GM21529 (cell line): ENCODE results near the gene ZSCAN9.

ENCODE experiments used
- ATAC-seq: cut with Tn5 transposase; IDR thresholded peaks from one replicate; pipeline ENCODE4 v1.9.1; 2021; ENCODE audit not compliant: unreplicated experiment

The ZSCAN9 gene

DNA sequence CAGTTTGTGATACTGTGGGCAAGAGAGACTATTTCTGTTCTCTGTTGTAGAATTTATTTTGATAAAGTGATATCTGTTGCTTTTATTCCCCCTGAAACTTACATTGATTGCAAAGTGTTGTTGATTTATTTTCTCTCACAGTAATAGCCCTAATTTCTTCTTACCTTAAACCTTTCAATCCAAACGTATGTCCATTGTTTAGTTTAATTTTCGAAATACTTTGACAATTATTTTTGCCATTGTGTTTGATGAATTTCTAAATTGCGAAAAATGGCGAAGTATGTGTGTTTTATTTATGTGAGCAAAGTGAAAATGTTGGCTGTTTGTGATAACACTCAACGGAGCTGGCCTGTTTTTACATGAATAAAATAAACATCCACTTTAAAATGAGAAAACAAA, 41.5 kb downstream of the ZSCAN9 start:
- no peak for ATAC-seq

DNA sequence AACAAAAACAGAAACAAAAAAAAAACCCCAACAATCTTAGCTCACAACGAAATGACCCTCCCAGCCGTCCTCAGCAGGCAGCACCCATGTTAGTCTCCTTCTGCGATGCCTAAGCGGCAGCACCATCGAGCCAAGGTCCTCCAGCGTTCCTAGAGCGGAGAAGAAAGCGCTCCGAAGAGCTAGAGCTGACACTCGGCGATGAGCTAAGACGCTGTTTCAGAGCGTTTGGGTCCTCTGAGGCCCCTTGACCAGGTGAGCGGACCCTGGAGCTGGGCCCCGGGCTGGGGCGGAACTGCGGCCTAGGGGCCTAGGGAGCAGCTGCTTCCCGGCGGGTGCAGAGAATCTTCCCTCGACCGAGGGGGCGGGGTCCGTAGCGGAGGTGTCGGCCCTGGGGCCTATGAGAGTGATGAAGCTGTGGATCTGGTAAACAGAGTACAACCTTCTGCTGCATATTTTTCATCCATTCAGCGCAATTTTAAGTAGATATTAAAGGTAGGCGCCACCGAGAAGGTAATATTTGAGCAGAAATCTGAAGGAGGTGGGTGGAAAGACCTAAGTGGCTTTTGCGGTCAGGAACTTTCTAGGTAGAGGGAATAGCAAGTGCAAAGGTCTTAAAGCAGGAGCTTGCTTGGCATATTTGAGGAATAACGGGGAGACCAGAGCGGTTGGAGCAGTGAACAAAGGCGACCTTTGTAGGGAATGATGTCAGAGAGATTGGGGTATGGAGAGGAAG, 42.1 kb downstream of the ZSCAN9 start, which contains the start of gene ZSCAN26:
Gene ZSCAN26, plus strand, starts transcription at position 182 of the 733 bp plus-strand sequence. CDS start 4,777 bp downstream, outside the sequence.
- ATAC-seq, result peak; percentile 88

DNA sequence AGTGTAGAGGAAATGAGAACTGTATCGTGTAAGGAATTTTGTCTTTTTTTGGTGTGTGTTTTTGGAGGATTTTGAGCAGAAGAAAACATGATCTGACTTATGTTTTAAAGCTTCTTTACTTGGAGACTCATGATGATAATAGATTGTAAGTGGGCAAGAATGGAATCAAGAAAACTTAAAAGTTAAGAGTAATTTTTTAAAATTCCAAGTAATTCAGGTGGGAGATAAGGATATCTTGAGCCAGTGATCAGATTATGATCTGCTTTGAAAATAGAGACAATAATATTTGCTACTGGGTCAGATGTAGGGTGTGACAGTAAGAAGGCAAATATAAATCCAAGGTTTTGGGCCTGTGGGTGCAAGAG, 42.6 kb downstream of the ZSCAN9 start:
- no peak for ATAC-seq

DNA sequence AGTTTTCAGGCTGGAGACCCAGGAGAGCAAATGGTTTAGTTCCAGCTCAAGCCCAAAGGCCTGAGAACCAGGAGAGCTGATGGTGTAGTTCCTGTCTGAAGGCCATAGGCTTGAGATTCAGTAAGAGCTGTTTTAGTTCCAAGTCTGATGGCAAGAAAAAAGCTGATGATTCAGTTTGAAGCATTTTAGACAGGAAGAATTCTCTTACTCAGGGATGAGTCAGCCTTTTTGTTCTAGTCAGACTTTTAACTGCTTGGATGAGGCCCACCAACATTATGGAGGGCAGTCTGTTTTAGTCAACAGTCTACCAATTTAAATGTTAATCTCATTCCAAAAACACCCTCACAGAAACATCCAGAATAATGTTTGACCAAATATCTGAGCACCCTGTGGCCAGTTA, 44.4 kb downstream of the ZSCAN9 start:
- ATAC-seq, result no peak

DNA sequence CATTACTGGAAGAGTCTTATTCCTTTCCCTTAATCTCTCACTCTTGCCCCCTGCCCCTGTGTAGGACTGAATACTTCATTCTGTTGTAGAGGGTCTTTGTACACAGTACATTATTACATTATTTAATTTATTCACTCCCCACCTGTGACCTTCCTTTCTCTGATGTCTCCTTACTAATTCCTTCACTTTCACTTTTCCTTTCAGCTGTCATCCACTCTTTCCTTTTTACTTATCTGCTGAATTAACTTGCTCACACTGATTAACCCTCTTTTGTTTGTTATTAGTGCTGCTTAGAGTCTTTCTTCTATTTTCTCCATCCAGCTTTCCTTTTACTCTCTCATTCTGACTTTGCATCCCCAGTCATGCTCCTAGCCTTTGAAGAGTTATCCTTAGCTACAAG, 49.8 kb downstream of the ZSCAN9 start:
- ATAC-seq, result no peak

DNA sequence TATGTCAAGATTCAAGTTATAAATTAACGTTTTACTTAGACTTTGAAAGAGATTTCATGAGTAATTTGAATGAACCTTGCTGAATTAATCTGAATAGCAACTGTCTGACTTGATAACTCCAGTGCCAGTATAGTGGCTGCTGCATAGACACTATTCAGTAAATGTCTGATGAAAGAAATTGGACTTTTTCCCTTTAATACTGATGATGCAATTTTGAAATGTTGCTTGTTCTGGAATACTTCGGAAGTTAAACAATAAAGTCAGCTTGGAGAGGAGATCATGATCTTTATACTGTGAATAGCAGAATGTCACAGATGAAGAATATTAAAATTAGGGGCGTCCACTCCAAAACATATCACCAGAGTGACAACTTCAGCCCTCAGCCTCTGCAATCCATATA, 52.7 kb downstream of the ZSCAN9 start:
- ATAC-seq, result no peak

DNA sequence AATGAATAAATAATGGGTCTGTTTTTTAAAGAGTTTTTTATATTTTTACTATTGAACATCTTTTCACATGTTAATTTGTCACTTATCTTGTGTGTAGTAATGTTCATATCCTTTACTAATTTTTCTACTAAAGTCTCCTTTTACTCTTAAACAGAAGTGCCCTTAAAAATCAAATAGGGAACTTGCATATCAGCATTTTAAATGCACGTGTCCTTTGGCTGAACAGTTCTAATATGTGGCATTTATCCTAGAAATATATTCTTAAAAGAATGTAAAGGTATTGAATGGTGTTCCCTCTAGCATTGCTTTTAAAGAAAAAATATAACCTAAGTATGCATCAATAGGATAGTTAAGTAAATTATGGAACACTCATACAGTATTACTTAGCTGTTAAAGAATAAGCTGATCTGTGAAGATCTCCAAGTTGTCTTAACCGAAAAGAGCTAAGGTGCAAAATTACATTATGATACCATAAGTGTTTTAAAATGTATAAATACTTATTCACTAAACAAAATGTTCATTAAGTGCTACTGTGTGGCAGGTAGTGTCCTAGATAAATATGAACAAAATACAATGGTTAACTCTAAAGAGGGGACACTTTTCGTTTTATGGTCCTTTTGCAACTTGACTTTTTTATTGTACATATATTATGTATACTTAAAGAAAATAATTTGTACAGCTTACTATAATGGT, 55.7 kb downstream of the ZSCAN9 start:
- ATAC-seq, result no peak

DNA sequence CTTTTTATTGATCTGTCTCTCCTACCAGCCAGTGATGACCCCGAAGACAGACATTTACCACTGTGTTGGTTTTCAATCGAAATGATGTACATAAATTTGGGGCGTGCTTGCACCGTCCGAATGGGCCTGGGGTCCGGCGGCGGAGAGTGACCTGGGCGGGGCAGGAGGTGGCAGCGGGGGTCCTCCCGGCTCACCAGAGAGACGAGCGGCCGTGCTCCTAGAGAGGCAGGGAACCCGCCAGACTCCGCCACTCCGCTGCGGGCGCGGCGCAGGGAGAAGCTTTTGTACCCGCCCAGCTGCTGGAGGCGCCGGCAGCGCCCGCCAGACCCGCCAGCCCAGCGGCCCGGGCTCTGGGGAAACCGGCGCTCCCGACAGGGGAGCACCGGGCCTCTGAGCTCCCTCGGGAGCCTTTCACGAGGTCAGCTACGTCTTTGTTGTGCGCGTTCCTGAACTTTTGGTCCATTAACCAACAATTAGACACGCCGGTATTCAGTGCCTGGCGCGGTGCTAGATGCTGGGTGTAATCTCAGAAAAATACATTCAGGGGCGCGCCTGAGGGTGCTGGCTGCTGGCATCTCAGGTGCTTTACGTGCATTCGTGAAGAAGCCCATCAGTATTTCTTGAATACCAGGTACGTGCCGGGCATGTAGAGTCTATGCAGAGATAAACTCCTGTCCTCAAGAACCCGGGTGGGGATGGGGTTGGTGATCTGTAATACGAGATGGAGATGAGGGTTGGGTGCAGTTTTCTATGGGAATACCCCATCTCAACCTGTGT, 56.4 kb downstream of the ZSCAN9 start, which contains the start of gene PGBD1:
Gene PGBD1, plus strand, starts transcription at position 285 of the 777 bp plus-strand sequence. CDS start 2,242 bp downstream, outside the sequence.
- ATAC-seq, result peak; percentile 76

DNA sequence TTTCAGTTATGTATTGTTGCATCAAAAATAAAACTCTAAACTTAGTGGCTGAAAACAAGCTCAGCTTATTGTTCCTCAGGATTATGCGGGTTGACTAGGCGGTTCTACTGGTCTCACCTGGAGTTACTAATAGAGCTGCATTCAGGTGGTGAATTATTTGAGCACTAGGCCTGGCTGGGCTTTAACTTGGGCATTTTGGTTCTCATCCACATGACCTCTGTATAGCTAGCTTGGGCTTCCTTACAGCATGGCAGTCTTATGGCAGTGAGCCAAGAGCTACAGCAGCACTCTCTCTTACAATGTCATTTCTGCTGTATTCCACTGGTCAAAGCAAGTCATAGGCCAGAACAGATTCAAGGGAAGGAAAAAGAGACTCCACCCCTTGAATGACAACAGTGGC, 57.9 kb downstream of the ZSCAN9 start:
- ATAC-seq, result no peak
